ENCODE results near the gene CCDC184. TPM values are rescaled to one million over a fixed set of nuclear protein-coding genes. Genes with fewer than 3 reads are reported as not detected.

The CCDC184 gene
- total RNA-seq, 3 donors from 2014 or later (not counting 1 experiment from before 2014, with no cell fraction given), result 3.0 to 6.2 (median 4.2) TPM

DNA sequence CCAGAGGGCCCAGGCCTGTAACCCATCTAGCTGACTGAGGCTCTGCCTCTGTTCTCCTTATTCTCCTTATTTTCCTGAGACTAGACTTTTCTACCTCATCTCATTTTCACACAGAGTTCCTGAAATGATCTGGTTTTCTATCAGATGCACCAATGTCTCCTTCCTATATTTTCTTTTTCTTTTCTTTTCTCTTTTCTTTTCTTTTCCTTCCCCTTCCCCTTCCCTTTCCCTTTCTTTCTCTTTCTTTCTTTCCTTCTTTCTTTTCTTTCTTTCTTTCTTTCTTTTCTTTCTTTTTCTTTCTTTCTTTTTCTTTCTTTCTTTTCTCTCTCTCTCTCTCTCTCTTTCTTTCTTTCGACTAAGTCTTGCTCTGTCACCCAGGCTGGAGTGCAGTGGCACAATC, 3.0 kb upstream of the CCDC184 start:
- WGBS (ENCODE audit: insufficient coverage), result 80% methylated on average over 1 of the region's 1 CpG
- intact Hi-C loops (cut with micrococcal nuclease), result loop anchor here (10.0 kb wide), 1 partner anchor 274 kb away; no protein-coding TSS in a partner anchor
- H3K4me3 ChIP-seq (ENCODE audit: low read length), result no peak overlapping the region
- no peak for DNase-seq
- H3K9me3 ChIP-seq (ENCODE audit: control insufficient read depth, insufficient read depth, low read length), result no peaks in the 10 kb centered on the region
- Mint-ChIP-seq H3K9me3 (no peaks in the 10 kb centered on the region), H3K4me1 (peaks cover 18 to 23% of the 10 kb centered on the region in 2 donors), H3K27me3 (ENCODE audit: low read depth in 2 of 2) (peaks cover 43 to 53% of the 10 kb centered on the region in 2 donors), H3K4me3 (no peak overlapping the region), H3K36me3 (no peaks in the 10 kb centered on the region), H3K27ac (no peak overlapping the region)
- H3K27ac ChIP-seq (ENCODE audit: low read length), result no peak overlapping the region
- TF ChIP-seq, protein P1, sequence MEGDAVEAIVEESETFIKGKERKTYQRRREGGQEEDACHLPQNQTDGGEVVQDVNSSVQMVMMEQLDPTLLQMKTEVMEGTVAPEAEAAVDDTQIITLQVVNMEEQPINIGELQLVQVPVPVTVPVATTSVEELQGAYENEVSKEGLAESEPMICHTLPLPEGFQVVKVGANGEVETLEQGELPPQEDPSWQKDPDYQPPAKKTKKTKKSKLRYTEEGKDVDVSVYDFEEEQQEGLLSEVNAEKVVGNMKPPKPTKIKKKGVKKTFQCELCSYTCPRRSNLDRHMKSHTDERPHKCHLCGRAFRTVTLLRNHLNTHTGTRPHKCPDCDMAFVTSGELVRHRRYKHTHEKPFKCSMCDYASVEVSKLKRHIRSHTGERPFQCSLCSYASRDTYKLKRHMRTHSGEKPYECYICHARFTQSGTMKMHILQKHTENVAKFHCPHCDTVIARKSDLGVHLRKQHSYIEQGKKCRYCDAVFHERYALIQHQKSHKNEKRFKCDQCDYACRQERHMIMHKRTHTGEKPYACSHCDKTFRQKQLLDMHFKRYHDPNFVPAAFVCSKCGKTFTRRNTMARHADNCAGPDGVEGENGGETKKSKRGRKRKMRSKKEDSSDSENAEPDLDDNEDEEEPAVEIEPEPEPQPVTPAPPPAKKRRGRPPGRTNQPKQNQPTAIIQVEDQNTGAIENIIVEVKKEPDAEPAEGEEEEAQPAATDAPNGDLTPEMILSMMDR (IDR thresholded peaks at IDR 0.05), result no peak
- H3K4me1 ChIP-seq (ENCODE audit: control insufficient read depth, insufficient read depth, low read length), result peaks cover 18% of the 10 kb centered on the region
- no peak for ATAC-seq
- no peaks in the 10 kb centered on the region for H3K36me3 ChIP-seq (ENCODE audit: control insufficient read depth, insufficient read depth, low read length)
- H3K27me3 ChIP-seq (ENCODE audit: control insufficient read depth, insufficient read depth, low read length), result peaks cover 30% of the 10 kb centered on the region

DNA sequence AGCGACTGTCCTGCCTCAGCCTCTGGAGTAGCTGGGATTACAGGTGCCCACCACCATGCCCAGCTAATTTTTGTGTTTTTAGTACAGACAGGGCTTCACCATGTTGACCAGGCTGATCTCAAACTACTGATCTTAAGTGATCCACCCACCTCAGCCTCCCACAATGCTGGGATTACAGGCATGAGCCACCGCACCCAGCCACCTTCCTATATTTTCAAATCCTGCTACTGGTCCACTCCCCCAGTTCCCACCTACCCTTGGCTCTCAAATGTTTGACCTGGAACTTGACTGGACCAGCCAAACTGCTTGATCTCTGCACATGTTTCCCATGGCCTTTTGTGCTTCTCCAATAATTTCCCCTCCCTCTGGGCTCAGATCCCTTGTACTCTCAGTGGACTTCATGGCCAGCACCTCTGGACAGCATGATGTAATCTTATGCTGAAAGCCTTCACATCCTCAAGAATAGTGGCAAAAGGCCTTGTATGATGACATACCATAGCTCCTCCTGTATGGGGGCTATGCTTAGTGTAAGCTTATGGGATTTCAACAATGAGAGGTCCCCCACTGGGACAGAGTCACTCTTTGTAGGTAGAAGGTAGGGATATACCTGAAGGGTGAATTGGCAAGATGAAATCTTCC, 2.5 kb upstream of the CCDC184 start:
- intact Hi-C loops (cut with micrococcal nuclease), result loop anchor here (10.0 kb wide), 1 partner anchor 274 kb away; no protein-coding TSS in a partner anchor
- H3K4me3 Mint-ChIP-seq, result no peak overlapping the region
- no peaks in the 10 kb centered on the region for H3K36me3 Mint-ChIP-seq

DNA sequence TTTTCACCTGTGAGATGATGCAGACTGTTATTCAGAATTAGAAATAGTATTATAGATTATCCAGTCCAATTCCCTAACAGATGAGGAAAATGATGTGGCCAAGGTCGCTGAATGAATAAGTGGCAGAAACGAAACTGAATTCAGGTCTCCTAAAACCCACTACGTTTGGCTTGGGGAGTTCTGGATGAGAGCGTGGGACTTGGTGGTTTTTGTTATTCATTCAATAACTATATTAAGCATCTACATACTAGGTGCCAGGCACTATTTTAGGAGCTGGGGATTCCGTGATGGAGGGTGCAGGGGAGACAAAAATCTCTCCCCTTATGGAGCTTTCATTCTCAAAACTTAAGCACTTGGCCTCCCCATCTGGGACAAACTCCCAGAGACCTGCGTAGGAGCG, 813 bp upstream of the CCDC184 start:
- no peak overlapping the region for H3K27ac ChIP-seq (ENCODE audit: low read length)
- peaks cover 18% of the 10 kb centered on the region for H3K4me1 ChIP-seq (ENCODE audit: control insufficient read depth, insufficient read depth, low read length)
- H3K9me3 ChIP-seq (ENCODE audit: control insufficient read depth, insufficient read depth, low read length), result no peaks in the 10 kb centered on the region
- TF ChIP-seq, protein P1 (IDR thresholded peaks at IDR 0.05), result no peak
- Mint-ChIP-seq H3K9me3 (no peaks in the 10 kb centered on the region), H3K4me1 (peaks cover 18 to 23% of the 10 kb centered on the region in 2 donors), H3K4me3 (peak overlapping the region; percentile 91), H3K27ac (peak overlapping the region; percentile 24 to 89), H3K36me3 (no peaks in the 10 kb centered on the region), H3K27me3 (ENCODE audit: low read depth in 2 of 2) (peaks cover 51 to 53% of the 10 kb centered on the region in 2 donors)
- intact Hi-C loops (cut with micrococcal nuclease), result loop anchor here (10.0 kb wide), 1 partner anchor 272 kb away; no protein-coding TSS in a partner anchor
- H3K4me3 ChIP-seq (ENCODE audit: low read length), result peak overlapping the region; percentile 66
- WGBS (ENCODE audit: insufficient coverage), result 0% methylated on average over 4 of the region's 7 CpGs
- peaks cover 29% of the 10 kb centered on the region for H3K27me3 ChIP-seq (ENCODE audit: control insufficient read depth, insufficient read depth, low read length)
- DNase-seq (peak in 1 of 2 donors; percentile 36), ATAC-seq (no peak)
- H3K36me3 ChIP-seq (ENCODE audit: control insufficient read depth, insufficient read depth, low read length), result no peaks in the 10 kb centered on the region

More for the DNA sequence above, 2.5 kb upstream of the CCDC184 start:
- H3K4me1 Mint-ChIP-seq, result peaks cover 18 to 23% of the 10 kb centered on the region in 2 donors
- DNase-seq (no peak), ATAC-seq (no peak)
- Histone ChIP-seq H3K4me3 (ENCODE audit: low read length) (no peak overlapping the region), H3K36me3 (ENCODE audit: control insufficient read depth, insufficient read depth, low read length) (no peaks in the 10 kb centered on the region), H3K4me1 (ENCODE audit: control insufficient read depth, insufficient read depth, low read length) (peaks cover 18% of the 10 kb centered on the region), H3K27me3 (ENCODE audit: control insufficient read depth, insufficient read depth, low read length) (peaks cover 32% of the 10 kb centered on the region), H3K27ac (ENCODE audit: low read length) (no peak overlapping the region), H3K9me3 (ENCODE audit: control insufficient read depth, insufficient read depth, low read length) (no peaks in the 10 kb centered on the region)
- 89% methylated on average over 2 of the region's 2 CpGs for WGBS (ENCODE audit: insufficient coverage)
- H3K27me3 Mint-ChIP-seq (ENCODE audit: low read depth in 2 of 2), result peaks cover 49 to 59% of the 10 kb centered on the region in 2 donors
- no peak overlapping the region for H3K27ac Mint-ChIP-seq
- TF ChIP-seq, protein P1 (IDR thresholded peaks at IDR 0.05), result no peak
- no peaks in the 10 kb centered on the region for H3K9me3 Mint-ChIP-seq

Measured in natural killer cell (primary cell).